ENCODE measurements around the gene RPA3. TPM values are rescaled to one million over a fixed set of nuclear protein-coding genes. Genes with fewer than 3 reads are reported as not detected.

RPA3 gene
- total RNA-seq, 1 experiment from 2014 or later = 38.9 TPM

DNA sequence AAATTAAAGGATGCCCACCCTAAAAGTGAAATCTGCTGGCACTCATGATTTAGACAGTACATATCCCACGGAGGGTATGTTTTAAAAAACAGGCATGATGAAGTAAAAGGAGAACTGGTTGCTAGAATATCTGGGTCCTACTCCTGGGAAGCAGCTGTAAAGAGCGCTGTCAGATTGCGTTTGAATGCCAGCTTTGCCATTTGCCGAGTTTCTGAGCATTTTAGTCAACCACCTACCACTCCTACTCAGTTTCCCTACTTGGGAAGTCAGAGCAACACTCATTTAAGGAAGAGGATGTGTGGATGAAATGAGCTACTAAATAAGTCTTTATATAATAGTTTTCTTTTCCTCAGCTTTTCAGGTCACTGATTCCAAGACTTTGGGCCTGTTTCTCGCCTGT is 79.0 kb downstream of the RPA3 start:
- Histone ChIP-seq H3K9ac (ENCODE audit: low read length) (peak overlapping the region; percentile 83), H3F3A (ENCODE audit: low read length, unreplicated experiment) (no peaks in the 10 kb centered on the region), H3K9me2 (replicated peaks; ENCODE audit: low read length) (no peaks in the 10 kb centered on the region), H3K4me1 (ENCODE audit: insufficient read depth, low read length) (peaks cover 20% of the 10 kb centered on the region; the same call in 1 of the 2 replicates), H3K27me3 (ENCODE audit: low read length) (no peaks in the 10 kb centered on the region), H2AFZ (ENCODE audit: low read length) (peak overlapping the region; percentile 82), H3K9me3 (ENCODE audit: low read length) (no peaks in the 10 kb centered on the region), H4K20me1 (ENCODE audit: low read length) (no peaks in the 10 kb centered on the region), H3K79me2 (ENCODE audit: low read length) (peaks cover 41% of the 10 kb centered on the region), H3K4me3 (ENCODE audit: low read length) (peak overlapping the region; percentile 83), H3K36me3 (ENCODE audit: low read depth, low read length) (no peaks in the 10 kb centered on the region), H3K27ac (ENCODE audit: low read length) (peak overlapping the region; percentile 22; the same call in 1 of the 2 replicates), H3K4me2 (ENCODE audit: low read length) (peak overlapping the region; percentile 88)
- ATAC-seq = no peak
- no peak for TF ChIP-seq EZH2phosphoT487 (IDR thresholded peaks at IDR 0.05; ENCODE audit: borderline replicate concordance, low read length)
- TF ChIP-seq, protein P1, sequence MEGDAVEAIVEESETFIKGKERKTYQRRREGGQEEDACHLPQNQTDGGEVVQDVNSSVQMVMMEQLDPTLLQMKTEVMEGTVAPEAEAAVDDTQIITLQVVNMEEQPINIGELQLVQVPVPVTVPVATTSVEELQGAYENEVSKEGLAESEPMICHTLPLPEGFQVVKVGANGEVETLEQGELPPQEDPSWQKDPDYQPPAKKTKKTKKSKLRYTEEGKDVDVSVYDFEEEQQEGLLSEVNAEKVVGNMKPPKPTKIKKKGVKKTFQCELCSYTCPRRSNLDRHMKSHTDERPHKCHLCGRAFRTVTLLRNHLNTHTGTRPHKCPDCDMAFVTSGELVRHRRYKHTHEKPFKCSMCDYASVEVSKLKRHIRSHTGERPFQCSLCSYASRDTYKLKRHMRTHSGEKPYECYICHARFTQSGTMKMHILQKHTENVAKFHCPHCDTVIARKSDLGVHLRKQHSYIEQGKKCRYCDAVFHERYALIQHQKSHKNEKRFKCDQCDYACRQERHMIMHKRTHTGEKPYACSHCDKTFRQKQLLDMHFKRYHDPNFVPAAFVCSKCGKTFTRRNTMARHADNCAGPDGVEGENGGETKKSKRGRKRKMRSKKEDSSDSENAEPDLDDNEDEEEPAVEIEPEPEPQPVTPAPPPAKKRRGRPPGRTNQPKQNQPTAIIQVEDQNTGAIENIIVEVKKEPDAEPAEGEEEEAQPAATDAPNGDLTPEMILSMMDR (conservative IDR thresholded peaks at IDR 0.05; ENCODE audit: low read depth, low read length) = no peak
- no peak for TF ChIP-seq EZH2 (IDR thresholded peaks at IDR 0.05; ENCODE audit: low read length, unreplicated experiment)
- ChIA-PET POLR2A (ENCODE audit: unreplicated experiment) (no interaction called here), CTCF (no interaction called here)
- DNase-seq = no peak
- intact Hi-C loops (cut with micrococcal nuclease) = no loop called here
- no TSS peak for BruUV-seq (replicated peaks)

DNA sequence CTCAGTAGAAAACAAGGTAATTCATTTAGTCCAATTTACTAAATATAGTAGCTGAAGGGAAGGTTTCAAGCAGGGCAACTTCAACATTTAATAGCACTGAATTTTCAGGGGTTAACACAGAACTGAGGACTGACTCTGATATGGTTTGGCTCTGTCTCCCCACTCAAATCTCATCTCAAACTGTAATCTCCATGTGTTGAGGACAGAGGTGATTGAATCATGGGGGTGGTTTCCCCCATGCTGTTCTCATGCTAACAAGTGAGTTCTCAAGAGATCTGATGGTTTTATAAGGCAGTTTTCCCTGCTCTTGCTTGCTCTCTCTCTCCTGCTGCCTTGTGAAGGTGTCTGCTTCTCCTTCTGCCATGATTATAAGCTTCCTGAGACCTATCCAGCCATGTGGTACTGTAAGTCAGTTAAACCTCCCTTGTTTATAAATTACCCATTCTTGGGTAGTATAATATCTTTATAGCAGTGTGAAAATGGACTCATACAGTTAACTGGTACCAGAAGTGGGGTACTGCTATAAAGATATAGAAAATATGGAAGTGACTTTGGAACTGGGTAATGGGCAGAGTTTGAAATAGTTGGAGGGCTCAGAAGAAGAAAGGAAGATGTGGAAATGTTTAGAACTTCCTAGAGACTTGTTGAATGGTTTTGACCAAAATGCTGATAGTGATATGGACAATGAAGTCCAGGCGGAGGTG is 87.6 kb downstream of the RPA3 start:
- Histone ChIP-seq H3K27ac (ENCODE audit: low read length) (no peak overlapping the region), H3K9ac (ENCODE audit: low read length) (no peak overlapping the region), H3K79me2 (ENCODE audit: low read length) (no peaks in the 10 kb centered on the region), H3K4me2 (ENCODE audit: low read length) (no peak overlapping the region), H3K9me3 (ENCODE audit: low read length) (no peaks in the 10 kb centered on the region), H3F3A (ENCODE audit: low read length, unreplicated experiment) (no peaks in the 10 kb centered on the region), H3K36me3 (ENCODE audit: low read depth, low read length) (no peaks in the 10 kb centered on the region), H3K27me3 (ENCODE audit: low read length) (no peaks in the 10 kb centered on the region), H4K20me1 (ENCODE audit: low read length) (no peaks in the 10 kb centered on the region), H3K9me2 (replicated peaks; ENCODE audit: low read length) (no peaks in the 10 kb centered on the region), H2AFZ (ENCODE audit: low read length) (no peak overlapping the region), H3K4me1 (ENCODE audit: insufficient read depth, low read length) (no peaks in the 10 kb centered on the region), H3K4me3 (ENCODE audit: low read length) (no peak overlapping the region)
- ATAC-seq (no peak), DNase-seq (no peak)
- ChIA-PET CTCF (no interaction called here), POLR2A (ENCODE audit: unreplicated experiment) (no interaction called here)
- no TSS peak for BruUV-seq (replicated peaks)
- intact Hi-C loops (cut with micrococcal nuclease) = no loop called here
- TF ChIP-seq, protein P1 (conservative IDR thresholded peaks at IDR 0.05; ENCODE audit: low read depth, low read length) = no peak
- TF ChIP-seq EZH2 (IDR thresholded peaks at IDR 0.05; ENCODE audit: low read length, unreplicated experiment) = no peak
- no peak for TF ChIP-seq EZH2phosphoT487 (IDR thresholded peaks at IDR 0.05; ENCODE audit: borderline replicate concordance, low read length)

DNA sequence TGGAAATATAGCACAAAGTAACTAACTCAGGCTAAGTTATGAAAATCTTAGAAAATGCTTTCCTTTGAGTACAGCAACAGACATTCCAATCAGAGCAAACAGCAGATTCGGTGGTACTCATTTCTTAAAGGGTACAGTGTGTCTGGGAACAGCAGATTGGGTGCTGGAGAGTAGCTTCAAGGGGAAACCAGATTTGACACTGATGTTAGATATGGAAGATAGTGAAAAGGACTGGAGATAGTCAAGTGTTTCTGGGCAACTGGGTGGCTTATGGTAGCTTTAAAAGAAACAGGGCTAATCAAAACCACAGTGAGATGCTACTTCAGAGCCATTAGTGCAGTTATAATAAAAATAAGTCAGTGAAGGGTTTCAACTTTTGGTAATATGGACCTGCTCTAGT is 89.9 kb downstream of the RPA3 start:
- ChIA-PET POLR2A (ENCODE audit: unreplicated experiment) (no interaction called here), CTCF (no interaction called here)
- no peaks in the 10 kb centered on the region for H3K4me1 ChIP-seq (ENCODE audit: insufficient read depth, low read length)
- H4K20me1 ChIP-seq (ENCODE audit: low read length) = no peaks in the 10 kb centered on the region
- no peak overlapping the region for H3K4me2 ChIP-seq (ENCODE audit: low read length)
- TF ChIP-seq EZH2 (IDR thresholded peaks at IDR 0.05; ENCODE audit: low read length, unreplicated experiment) (no peak), EZH2phosphoT487 (IDR thresholded peaks at IDR 0.05; ENCODE audit: borderline replicate concordance, low read length) (no peak)
- TF ChIP-seq, protein P1 (conservative IDR thresholded peaks at IDR 0.05; ENCODE audit: low read depth, low read length) = no peak
- H3K4me3 ChIP-seq (ENCODE audit: low read length) = no peak overlapping the region
- H3K36me3 ChIP-seq (ENCODE audit: low read depth, low read length) = no peaks in the 10 kb centered on the region
- DNase-seq (no peak), ATAC-seq (no peak)
- BruUV-seq (replicated peaks) = no TSS peak
- H3F3A ChIP-seq (ENCODE audit: low read length, unreplicated experiment) = no peaks in the 10 kb centered on the region
- no peak overlapping the region for H2AFZ ChIP-seq (ENCODE audit: low read length)
- H3K27me3 ChIP-seq (ENCODE audit: low read length) = no peaks in the 10 kb centered on the region
- no peaks in the 10 kb centered on the region for H3K9me2 ChIP-seq (replicated peaks; ENCODE audit: low read length)
- H3K79me2 ChIP-seq (ENCODE audit: low read length) = no peaks in the 10 kb centered on the region
- H3K9me3 ChIP-seq (ENCODE audit: low read length) = no peaks in the 10 kb centered on the region
- no peak overlapping the region for H3K27ac ChIP-seq (ENCODE audit: low read length)
- intact Hi-C loops (cut with micrococcal nuclease) = no loop called here
- no peak overlapping the region for H3K9ac ChIP-seq (ENCODE audit: low read length)
